ENCODE data around the gene YPEL4. TPM values are rescaled to one million over a fixed set of nuclear protein-coding genes. Genes with fewer than 3 reads are reported as not detected.

The YPEL4 gene
- total RNA-seq, 1 experiment from 2014 or later = not detected

GRCh38 chr11:57644748-57645688 is 4.7 kb downstream of the YPEL4 start:
- peak; percentile 99 for TF ChIP-seq CTCF (conservative IDR thresholded peaks at IDR 0.05; ENCODE audit: low read depth, low read length)
- no peak for TF ChIP-seq EZH2 (IDR thresholded peaks at IDR 0.05; ENCODE audit: borderline replicate concordance, low read depth, low read length, poor library complexity, severe bottlenecking)
- POLR2A ChIA-PET (ENCODE audit: low non-redundant PET) = interaction anchor here (0.5 kb wide), 1 partner anchor 153 kb away, joined by 3 read pairs; no protein-coding TSS in a partner anchor
- no TSS peak for BruUV-seq (replicated peaks)

GRCh38 chr11:57643802-57644201 is 5.9 kb downstream of the YPEL4 start:
- Histone ChIP-seq H3K4me1 (ENCODE audit: insufficient read depth, low read length, poor library complexity, severe bottlenecking) (peaks cover 64% of the 10 kb centered on the region), H3K9me3 (ENCODE audit: low read depth, low read length, poor library complexity, severe bottlenecking) (no peaks in the 10 kb centered on the region), H3K27ac (ENCODE audit: low read depth, low read length, poor library complexity, severe bottlenecking) (no peak overlapping the region), H3K27me3 (replicated peaks; ENCODE audit: insufficient read depth, low read depth, low read length, poor library complexity) (peaks cover 18% of the 10 kb centered on the region), H3K4me3 (ENCODE audit: low read depth, low read length, poor library complexity, severe bottlenecking) (no peak overlapping the region), H3K36me3 (ENCODE audit: insufficient read depth, low read length, poor library complexity, severe bottlenecking) (peaks cover 9% of the 10 kb centered on the region)
- ChIA-PET CTCF (interaction anchor here (0.6 to 2.5 kb wide), 4 partner anchors 73 to 186 kb away, joined by 4 to 16 read pairs (median 8); partner anchors contain the start of gene UBE2L6), POLR2A (ENCODE audit: low non-redundant PET) (interaction anchor here (0.8 kb wide), 1 partner anchor 117 kb away, joined by 4 read pairs; no protein-coding TSS in a partner anchor)
- TF ChIP-seq CTCF (conservative IDR thresholded peaks at IDR 0.05; ENCODE audit: low read depth, low read length) (0 out of 2 replicates have a peak, but pooled peaks have one; percentile 24), EZH2 (IDR thresholded peaks at IDR 0.05; ENCODE audit: borderline replicate concordance, low read depth, low read length, poor library complexity, severe bottlenecking) (no peak)
- no TSS peak for BruUV-seq (replicated peaks)
- intact Hi-C loops (cut with micrococcal nuclease; ENCODE audit: unreplicated experiment) = loop anchor here (1.0 to 10.0 kb wide), 4 partner anchors 149 to 931 kb away; partner anchors contain the start of genes LPXN and ZFP91
- DNase-seq (ENCODE audit: low spot score) = no peak

More at GRCh38 chr11:57644748-57645688, 4.7 kb downstream of the YPEL4 start:
- intact Hi-C loops (cut with micrococcal nuclease; ENCODE audit: unreplicated experiment) = loop anchor here (1.0 to 10.0 kb wide), 4 partner anchors 150 to 930 kb away; partner anchors contain the start of genes LPXN and ZFP91
- peaks cover 19% of the 10 kb centered on the region for H3K27me3 ChIP-seq (replicated peaks; ENCODE audit: insufficient read depth, low read depth, low read length, poor library complexity)
- no peak overlapping the region for H3K4me3 ChIP-seq (ENCODE audit: low read depth, low read length, poor library complexity, severe bottlenecking)
- no peaks in the 10 kb centered on the region for H3K9me3 ChIP-seq (ENCODE audit: low read depth, low read length, poor library complexity, severe bottlenecking)
- peaks cover 9% of the 10 kb centered on the region for H3K36me3 ChIP-seq (ENCODE audit: insufficient read depth, low read length, poor library complexity, severe bottlenecking)
- CTCF ChIA-PET = interaction anchor here (0.5 to 2.5 kb wide), 17 partner anchors 11 to 1260 kb away, joined by 3 to 16 read pairs (median 4); partner anchors contain the start of gene UBE2L6
- DNase-seq (ENCODE audit: low spot score) = peak; percentile 89
- H3K27ac ChIP-seq (ENCODE audit: low read depth, low read length, poor library complexity, severe bottlenecking) = no peak overlapping the region
- peaks cover 64% of the 10 kb centered on the region for H3K4me1 ChIP-seq (ENCODE audit: insufficient read depth, low read length, poor library complexity, severe bottlenecking)

GRCh38 chr11:57641011-57641807 is 8.5 kb downstream of the YPEL4 start:
- peak overlapping the region; percentile 5 for H3K4me3 ChIP-seq (ENCODE audit: low read depth, low read length, poor library complexity, severe bottlenecking)
- peaks cover 9% of the 10 kb centered on the region for H3K36me3 ChIP-seq (ENCODE audit: insufficient read depth, low read length, poor library complexity, severe bottlenecking)
- peak; percentile 85 for DNase-seq (ENCODE audit: low spot score)
- ChIA-PET POLR2A (ENCODE audit: low non-redundant PET) (interaction anchor here (0.6 to 0.9 kb wide), 6 partner anchors 12 to 149 kb away, joined by 3 to 11 read pairs (median 4); partner anchors contain the start of gene UBE2L6), CTCF (interaction anchor here (0.5 to 2.9 kb wide), 15 partner anchors 9 to 295 kb away, joined by 3 to 50 read pairs (median 4); partner anchors contain the start of gene UBE2L6)
- TF ChIP-seq EZH2 (IDR thresholded peaks at IDR 0.05; ENCODE audit: borderline replicate concordance, low read depth, low read length, poor library complexity, severe bottlenecking) (no peak), CTCF (conservative IDR thresholded peaks at IDR 0.05; ENCODE audit: low read depth, low read length) (peak; percentile 68)
- H3K27me3 ChIP-seq (replicated peaks; ENCODE audit: insufficient read depth, low read depth, low read length, poor library complexity) = no peaks in the 10 kb centered on the region
- peak overlapping the region; percentile 97 for H3K27ac ChIP-seq (ENCODE audit: low read depth, low read length, poor library complexity, severe bottlenecking)
- H3K9me3 ChIP-seq (ENCODE audit: low read depth, low read length, poor library complexity, severe bottlenecking) = no peaks in the 10 kb centered on the region
- intact Hi-C loops (cut with micrococcal nuclease; ENCODE audit: unreplicated experiment) = loop anchor here (1.0 to 10.0 kb wide), 5 partner anchors 73 to 934 kb away; partner anchors contain the start of genes LPXN and ZFP91
- H3K4me1 ChIP-seq (ENCODE audit: insufficient read depth, low read length, poor library complexity, severe bottlenecking) = peaks cover 46% of the 10 kb centered on the region
- BruUV-seq (replicated peaks) = no TSS peak
